Activated CD4-positive, alpha-beta memory T cell treated with anti-CD3 and anti-CD28 coated beads for 36 hours (primary cell): ENCODE data around the gene HPS3. TPM values are rescaled to one million over a fixed set of nuclear protein-coding genes. Genes with fewer than 3 reads are reported as not detected.
"Not testable (repeated sequence)": the region's sequence is repeated elsewhere in the genome, so short reads cannot be mapped to it uniquely, and the experiment has no call there.

Experiments
- CTCF ChIA-PET: fragments of 350-600 bp; sonication (Branson Sonifier 250); formaldehyde crosslinking; loops from one replicate; lab custom pipeline; 2021; ENCODE audit warnings: antibody characterized with exemption, inconsistent platforms; lab: Charles Lee
- POLR2A ChIA-PET: fragments of 350-600 bp; sonication (Branson Sonifier 250); formaldehyde crosslinking; loops from one replicate; lab custom pipeline; 2021; ENCODE audit warnings: antibody characterized with exemption; lab: Charles Lee
- DNase-seq: peaks from one replicate; pipeline ENCODE4 v3.0.0-alpha.2; 2020
- H3K27ac Mint-ChIP-seq: one replicate; pipeline ENCODE4 v1.8.0; 2021; ENCODE audit warnings: mixed read lengths
- H3K27me3 Mint-ChIP-seq: one replicate; pipeline ENCODE4 v1.8.0; 2021; ENCODE audit warnings: mixed read lengths
- H3K36me3 Mint-ChIP-seq: one replicate; pipeline ENCODE4 v1.8.0; 2021; ENCODE audit warnings: mixed read lengths
- H3K4me1 Mint-ChIP-seq: one replicate; pipeline ENCODE4 v1.8.0; 2021; ENCODE audit warnings: low read depth, mixed read lengths
- H3K4me3 Mint-ChIP-seq: one replicate; pipeline ENCODE4 v1.8.0; 2021; ENCODE audit warnings: mild to moderate bottlenecking, mixed read lengths
- H3K9me3 Mint-ChIP-seq: one replicate; pipeline ENCODE4 v1.8.0; 2021; ENCODE audit warnings: mixed read lengths
- intact Hi-C: fragments of 100-400 bp; cut with micrococcal nuclease; formaldehyde crosslinking; loops from one replicate; pipeline ENCODE4 v1.15.1; 2023
- total RNA-seq, 2 experiments: library from RNA; stranded (reverse); gene quantifications; one replicate each; pipeline ENCODE4 v1.2.3, GENCODE V29; 2021

Gene HPS3
- total RNA-seq, 2 experiments from 2014 or later, result 23.0 to 25.2 TPM

DNA sequence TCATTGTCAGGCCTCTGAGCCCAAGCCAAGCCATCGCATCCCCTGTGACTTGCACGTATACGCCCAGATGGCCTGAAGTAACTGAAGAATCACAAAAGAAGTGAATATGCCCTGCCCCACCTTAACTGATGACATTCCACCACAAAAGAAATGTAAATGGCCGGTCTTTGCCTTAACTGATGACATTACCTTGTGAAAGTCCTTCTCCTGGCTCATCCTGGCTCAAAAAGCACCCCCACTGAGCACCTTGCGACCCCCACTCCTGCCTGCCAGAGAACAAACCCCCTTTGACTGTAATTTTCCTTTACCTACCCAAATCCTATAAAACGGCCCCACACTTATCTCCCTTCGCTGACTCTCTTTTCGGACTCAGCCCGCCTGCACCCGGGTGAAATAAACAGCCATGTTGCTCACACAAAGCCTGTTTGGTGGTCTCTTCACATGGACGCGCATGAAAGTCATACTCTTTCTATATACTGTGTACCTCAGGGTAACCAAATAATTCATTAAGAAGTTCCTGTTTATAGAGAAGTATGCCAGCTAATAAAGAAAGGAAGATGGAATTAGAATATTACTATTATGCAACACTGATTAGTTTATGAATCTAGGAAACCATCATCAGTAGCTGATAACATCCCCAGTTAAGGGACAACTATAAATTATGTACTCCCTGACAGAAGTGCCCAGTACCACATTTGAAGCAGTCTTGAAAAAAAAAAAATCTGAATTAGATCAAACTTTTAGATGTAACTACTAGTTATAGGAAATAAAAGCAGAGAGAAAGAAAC is 67.6 kb downstream of the HPS3 start:
- H3K4me3 Mint-ChIP-seq, DNase-seq, H3K4me1 Mint-ChIP-seq, POLR2A ChIA-PET, CTCF ChIA-PET, intact Hi-C loops, H3K9me3 Mint-ChIP-seq, H3K27me3 Mint-ChIP-seq, H3K27ac Mint-ChIP-seq, H3K36me3 Mint-ChIP-seq: not testable (repeated sequence)

DNA sequence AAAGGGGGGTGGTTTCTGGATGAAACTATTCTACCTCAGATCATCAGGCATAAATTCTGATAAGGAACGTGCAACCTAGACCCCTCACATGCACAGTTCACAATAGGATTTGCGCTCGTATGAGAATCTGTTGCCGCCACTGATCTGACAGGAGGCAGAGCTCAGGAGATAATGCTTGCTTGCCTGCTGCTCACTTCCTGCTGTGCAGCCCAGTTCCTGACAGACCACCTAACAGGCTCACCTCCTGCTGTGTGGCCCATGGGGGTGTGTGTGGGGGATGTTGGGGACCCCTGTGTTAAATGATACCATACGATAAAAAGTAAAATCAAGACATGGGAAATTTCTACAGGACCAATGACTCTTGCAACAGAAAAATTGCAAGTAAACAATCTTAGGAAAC is 68.2 kb downstream of the HPS3 start:
- no peak overlapping the region for H3K27ac Mint-ChIP-seq
- H3K27me3 Mint-ChIP-seq, result peaks cover 5% of the 10 kb centered on the region
- no peaks in the 10 kb centered on the region for H3K4me1 Mint-ChIP-seq
- no peak overlapping the region for H3K4me3 Mint-ChIP-seq
- H3K36me3 Mint-ChIP-seq, result no peaks in the 10 kb centered on the region
- ChIA-PET CTCF (no interaction called here), POLR2A (no interaction called here)
- no peak for DNase-seq
- intact Hi-C loops, result no loop called here
- no peaks in the 10 kb centered on the region for H3K9me3 Mint-ChIP-seq

DNA sequence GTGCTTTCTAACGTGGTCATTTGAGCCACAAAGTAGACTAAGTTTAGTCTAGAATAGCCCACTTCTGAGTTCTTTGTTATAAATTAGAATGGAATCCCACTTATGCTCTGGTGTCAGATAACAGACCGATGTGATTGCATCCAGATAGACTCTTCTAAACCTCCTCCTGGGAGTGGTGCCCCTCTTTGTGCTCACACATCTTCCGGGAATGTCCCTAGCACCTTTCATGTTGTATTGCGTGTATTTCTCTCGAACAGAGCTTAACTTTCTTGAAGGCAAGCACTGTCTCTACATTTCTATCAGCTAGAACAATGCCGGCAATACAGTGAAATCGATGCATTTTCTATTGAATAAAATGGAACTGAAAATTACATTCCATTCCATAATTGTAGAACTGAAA is 69.2 kb downstream of the HPS3 start:
- no peak for DNase-seq
- peaks cover 5% of the 10 kb centered on the region for H3K27me3 Mint-ChIP-seq
- H3K9me3 Mint-ChIP-seq, result no peaks in the 10 kb centered on the region
- H3K4me1 Mint-ChIP-seq, result peaks cover under 1% of the 10 kb centered on the region
- intact Hi-C loops, result no loop called here
- no peaks in the 10 kb centered on the region for H3K36me3 Mint-ChIP-seq
- ChIA-PET CTCF (no interaction called here), POLR2A (no interaction called here)
- no peak overlapping the region for H3K4me3 Mint-ChIP-seq
- no peak overlapping the region for H3K27ac Mint-ChIP-seq

DNA sequence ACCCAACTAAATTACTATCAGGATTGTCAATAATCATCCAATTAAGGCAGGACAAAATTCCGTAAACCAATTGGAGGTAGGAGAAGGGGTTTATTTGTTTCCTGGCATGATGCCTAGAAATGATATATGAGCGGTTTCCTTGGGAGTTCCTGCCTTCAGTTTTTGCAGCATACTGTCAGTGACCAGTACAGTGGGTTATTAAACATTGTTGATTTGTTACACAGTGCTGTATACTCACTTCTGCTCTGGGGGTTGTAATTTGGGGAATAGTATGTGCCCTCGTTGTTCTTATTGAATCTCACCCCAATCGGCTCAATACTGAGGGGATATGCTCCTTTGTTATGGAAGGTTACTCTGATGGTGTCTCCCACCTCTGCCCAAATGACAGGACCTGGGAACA is 70.0 kb downstream of the HPS3 start:
- Mint-ChIP-seq H3K4me1 (peaks cover 4% of the 10 kb centered on the region), H3K9me3 (no peaks in the 10 kb centered on the region), H3K27me3 (peaks cover 8% of the 10 kb centered on the region), H3K4me3 (no peak overlapping the region), H3K27ac (no peak overlapping the region), H3K36me3 (no peaks in the 10 kb centered on the region)
- ChIA-PET CTCF (no interaction called here), POLR2A (no interaction called here)
- intact Hi-C loops, result no loop called here
- DNase-seq, result no peak

DNA sequence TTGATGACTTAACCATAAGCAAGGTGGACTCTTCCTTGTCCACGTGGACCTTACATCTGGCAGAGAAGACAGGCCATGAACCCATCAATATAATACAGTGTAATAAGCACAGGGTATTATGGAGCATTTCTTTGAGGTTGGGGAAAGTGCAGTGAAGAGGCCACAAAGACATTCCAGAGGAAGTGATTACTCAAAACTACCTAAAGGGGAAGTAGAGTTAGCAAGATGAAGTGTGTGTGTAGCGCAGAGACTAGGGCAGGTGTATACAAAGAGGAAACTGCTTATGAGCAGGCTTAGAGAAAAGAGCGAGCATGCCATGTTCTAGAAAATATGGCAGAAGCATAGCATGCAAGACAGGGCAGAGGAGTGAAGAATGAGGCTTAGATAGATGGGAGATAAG is 74.3 kb downstream of the HPS3 start:
- no peak overlapping the region for H3K27ac Mint-ChIP-seq
- intact Hi-C loops, result no loop called here
- no peaks in the 10 kb centered on the region for H3K9me3 Mint-ChIP-seq
- no peak for DNase-seq
- H3K36me3 Mint-ChIP-seq, result no peaks in the 10 kb centered on the region
- peaks cover 4% of the 10 kb centered on the region for H3K4me1 Mint-ChIP-seq
- H3K4me3 Mint-ChIP-seq, result no peak overlapping the region
- POLR2A ChIA-PET, result no interaction called here
- peaks cover 8% of the 10 kb centered on the region for H3K27me3 Mint-ChIP-seq
- CTCF ChIA-PET, result no interaction called here

DNA sequence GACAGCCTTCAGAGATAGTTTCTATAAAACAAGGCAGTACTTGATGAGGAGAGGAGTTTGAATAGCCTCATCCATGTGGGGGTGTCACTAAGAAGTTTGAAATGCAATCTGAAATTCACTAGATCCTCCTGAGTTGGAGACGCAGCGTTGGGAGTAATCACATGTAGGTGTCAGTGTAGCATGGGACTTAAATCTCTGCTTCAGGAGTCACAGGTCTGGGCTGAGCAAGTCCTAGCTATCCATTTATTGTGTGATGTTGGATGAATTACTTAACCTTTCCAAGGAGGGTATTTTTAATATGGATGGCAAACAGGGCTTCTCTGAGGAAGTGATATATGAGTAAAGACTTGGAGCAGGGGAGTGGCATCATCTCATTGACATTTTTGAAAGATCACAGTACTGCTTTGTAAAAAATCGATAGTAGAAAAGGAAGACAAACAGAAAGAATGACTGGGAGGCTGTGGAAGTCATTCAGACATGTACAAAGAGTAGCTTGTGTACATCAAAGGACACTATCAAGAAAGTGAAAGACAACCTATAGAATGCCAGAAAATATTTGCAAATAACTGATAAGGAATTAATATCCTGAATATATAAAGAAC is 75.1 kb downstream of the HPS3 start:
- no peak for DNase-seq
- Mint-ChIP-seq H3K4me1 (peaks cover 4% of the 10 kb centered on the region), H3K4me3 (no peak overlapping the region), H3K9me3 (no peaks in the 10 kb centered on the region), H3K27me3 (peaks cover 8% of the 10 kb centered on the region), H3K27ac (no peak overlapping the region), H3K36me3 (no peaks in the 10 kb centered on the region)
- POLR2A ChIA-PET, result no interaction called here
- intact Hi-C loops, result no loop called here
- CTCF ChIA-PET, result no interaction called here

DNA sequence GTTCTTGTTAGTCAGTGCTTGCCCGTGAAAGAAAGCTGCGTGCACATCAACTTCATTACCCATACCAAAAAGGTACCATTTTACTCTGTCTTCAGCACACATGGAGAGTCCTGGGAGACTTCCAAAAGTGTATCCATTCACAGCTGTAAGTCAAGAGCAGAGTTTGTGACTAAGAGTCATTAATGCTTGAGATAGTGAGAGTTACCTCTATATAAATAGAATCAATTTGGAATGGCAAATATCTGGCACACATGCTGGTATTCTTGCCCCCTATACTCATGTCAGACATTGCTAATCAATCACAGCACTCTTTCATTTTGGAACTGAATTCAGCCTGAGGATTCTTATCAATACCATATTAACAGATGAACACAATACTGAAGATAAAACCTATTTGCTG is 78.0 kb downstream of the HPS3 start:
- peaks cover 4% of the 10 kb centered on the region for H3K4me1 Mint-ChIP-seq
- H3K27ac Mint-ChIP-seq, result no peak overlapping the region
- H3K36me3 Mint-ChIP-seq, result no peaks in the 10 kb centered on the region
- H3K4me3 Mint-ChIP-seq, result no peak overlapping the region
- no peaks in the 10 kb centered on the region for H3K9me3 Mint-ChIP-seq
- peaks cover 11% of the 10 kb centered on the region for H3K27me3 Mint-ChIP-seq
- ChIA-PET POLR2A (no interaction called here), CTCF (no interaction called here)
- intact Hi-C loops, result no loop called here
- no peak for DNase-seq

DNA sequence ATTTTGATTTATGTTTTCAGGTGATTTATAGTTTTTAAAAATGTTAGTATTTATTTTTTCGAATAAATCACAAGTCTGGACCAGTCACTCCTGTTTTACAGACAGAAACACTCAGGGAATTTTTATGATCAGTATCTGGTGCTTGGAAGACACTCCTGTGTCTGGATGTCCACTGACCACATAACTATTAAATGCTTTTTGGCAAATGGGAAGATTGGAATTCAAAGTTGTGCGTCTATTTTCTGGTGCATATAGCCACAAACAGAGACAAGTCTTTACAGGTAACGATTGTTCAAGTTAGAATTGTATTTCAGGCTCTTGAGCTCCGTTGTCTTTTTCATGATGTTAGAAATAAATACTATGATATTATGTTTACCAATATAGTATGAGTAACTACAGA is 80.0 kb downstream of the HPS3 start:
- peaks cover 8% of the 10 kb centered on the region for H3K27me3 Mint-ChIP-seq
- CTCF ChIA-PET, result no interaction called here
- intact Hi-C loops, result no loop called here
- no peaks in the 10 kb centered on the region for H3K4me1 Mint-ChIP-seq
- H3K4me3 Mint-ChIP-seq, result no peak overlapping the region
- no peak for DNase-seq
- POLR2A ChIA-PET, result no interaction called here
- H3K27ac Mint-ChIP-seq, result no peak overlapping the region
- no peaks in the 10 kb centered on the region for H3K9me3 Mint-ChIP-seq
- H3K36me3 Mint-ChIP-seq, result no peaks in the 10 kb centered on the region

DNA sequence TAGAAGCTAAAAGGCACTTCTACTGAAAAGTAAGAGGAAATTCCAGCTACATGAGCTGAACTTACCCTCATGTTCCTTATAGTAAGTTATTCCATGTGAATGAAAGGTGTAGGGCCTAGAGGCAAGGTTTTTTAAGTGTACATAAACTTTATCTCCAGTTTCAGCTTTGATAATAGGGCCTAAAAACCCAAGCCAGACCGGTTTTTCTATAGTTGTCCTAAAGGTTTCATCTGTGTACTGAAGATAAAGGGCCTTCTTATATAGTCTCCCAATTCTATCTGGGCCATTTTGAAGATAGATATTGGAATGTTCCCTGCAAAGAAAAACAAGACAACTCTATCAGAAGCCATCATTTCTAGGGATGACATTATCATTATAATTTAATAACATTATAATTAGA is 82.9 kb downstream of the HPS3 start:
- no peaks in the 10 kb centered on the region for H3K4me1 Mint-ChIP-seq
- CTCF ChIA-PET, result interaction anchor here (0.6 to 1.0 kb wide), 3 partner anchors 9 to 253 kb away, joined by 3 read pairs; no protein-coding TSS in a partner anchor
- no peak for DNase-seq
- H3K4me3 Mint-ChIP-seq, result no peak overlapping the region
- no peaks in the 10 kb centered on the region for H3K9me3 Mint-ChIP-seq
- peaks cover 3% of the 10 kb centered on the region for H3K27me3 Mint-ChIP-seq
- no peak overlapping the region for H3K27ac Mint-ChIP-seq
- H3K36me3 Mint-ChIP-seq, result no peaks in the 10 kb centered on the region
- POLR2A ChIA-PET, result no interaction called here
- intact Hi-C loops, result no loop called here

DNA sequence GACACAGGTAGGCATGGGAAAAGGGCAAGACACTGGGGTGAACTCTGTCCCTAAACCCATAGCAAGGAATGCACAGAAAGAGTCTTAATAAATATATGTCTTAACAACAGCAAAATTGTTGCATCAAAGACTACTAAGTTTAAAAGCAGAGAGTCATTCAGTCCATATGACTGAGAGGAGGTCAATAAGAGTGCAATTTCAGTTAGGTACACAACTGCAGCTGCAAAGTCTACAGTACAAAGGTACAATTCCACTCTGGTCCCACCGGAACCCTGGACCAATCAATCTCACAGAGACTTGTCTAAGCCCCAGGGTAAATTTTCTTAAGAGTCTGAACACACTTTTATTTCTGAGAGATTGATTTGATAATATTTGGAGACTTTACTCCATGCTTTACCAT is 85.3 kb downstream of the HPS3 start:
- no peaks in the 10 kb centered on the region for H3K36me3 Mint-ChIP-seq
- intact Hi-C loops, result no loop called here
- no peak overlapping the region for H3K27ac Mint-ChIP-seq
- no peaks in the 10 kb centered on the region for H3K9me3 Mint-ChIP-seq
- H3K27me3 Mint-ChIP-seq, result peaks cover 3% of the 10 kb centered on the region
- H3K4me3 Mint-ChIP-seq, result no peak overlapping the region
- CTCF ChIA-PET, result no interaction called here
- no peak for DNase-seq
- H3K4me1 Mint-ChIP-seq, result no peaks in the 10 kb centered on the region
- POLR2A ChIA-PET, result no interaction called here

DNA sequence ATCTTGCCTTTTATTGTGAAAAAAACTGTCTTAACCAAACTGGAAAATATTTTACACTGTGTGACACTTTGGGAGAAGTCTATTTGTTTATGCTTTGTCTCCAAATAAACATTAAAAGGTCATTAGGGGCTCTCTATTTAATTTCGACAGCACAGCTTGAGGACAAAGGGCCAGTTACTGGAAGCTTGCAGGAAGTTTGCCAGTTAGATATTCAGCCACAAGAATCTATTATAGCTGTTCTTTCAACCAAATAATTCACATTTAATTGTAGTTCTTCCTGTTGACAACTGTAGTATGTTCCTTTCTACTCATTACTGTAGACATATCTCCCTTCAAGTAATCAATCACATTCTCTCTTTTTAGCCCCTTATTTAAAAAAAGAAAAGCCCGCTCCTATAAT is 86.1 kb downstream of the HPS3 start:
- no peak overlapping the region for H3K4me3 Mint-ChIP-seq

DNA sequence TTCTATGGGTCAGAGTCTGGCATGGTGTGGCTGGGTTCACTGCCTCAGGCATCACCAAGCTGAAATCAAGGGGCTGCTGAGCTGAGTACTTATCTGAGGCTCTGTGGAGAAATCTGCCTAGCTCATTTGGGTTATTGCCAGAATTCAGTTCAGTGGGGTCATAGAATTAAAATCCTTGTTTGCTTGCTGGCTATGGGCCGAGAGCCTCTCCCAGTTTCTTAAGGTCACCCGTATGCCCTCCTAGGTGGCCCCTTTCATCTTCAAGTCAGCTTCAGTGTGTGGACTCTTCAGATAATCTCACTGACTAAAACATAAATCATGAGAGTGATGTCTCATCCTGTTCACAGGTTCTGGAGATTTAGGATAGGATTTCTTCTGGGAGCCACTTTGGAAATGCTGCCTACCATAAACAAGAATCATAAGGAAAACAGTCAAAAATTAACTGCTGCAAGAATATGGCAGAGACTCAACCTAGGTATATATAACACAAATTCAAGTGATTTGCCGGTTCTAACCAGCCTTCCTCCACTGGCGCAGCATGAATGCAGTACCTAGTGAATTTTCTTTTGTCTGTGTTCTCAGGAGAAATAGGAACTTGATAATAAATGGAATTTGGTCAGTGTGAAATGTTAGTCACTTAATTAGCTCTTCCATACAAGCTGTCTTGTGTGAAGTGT is 86.9 kb downstream of the HPS3 start:
- Mint-ChIP-seq H3K27me3 (no peaks in the 10 kb centered on the region), H3K36me3 (no peaks in the 10 kb centered on the region), H3K4me3 (no peak overlapping the region), H3K9me3 (no peaks in the 10 kb centered on the region), H3K27ac (no peak overlapping the region), H3K4me1 (no peaks in the 10 kb centered on the region)
- CTCF ChIA-PET, result no interaction called here
- POLR2A ChIA-PET, result no interaction called here
- no peak for DNase-seq
- intact Hi-C loops, result no loop called here

More for the DNA sequence above, 86.1 kb downstream of the HPS3 start:
- H3K36me3 Mint-ChIP-seq, result no peaks in the 10 kb centered on the region
- no peaks in the 10 kb centered on the region for H3K9me3 Mint-ChIP-seq
- intact Hi-C loops, result no loop called here
- no peaks in the 10 kb centered on the region for H3K4me1 Mint-ChIP-seq
- H3K27ac Mint-ChIP-seq, result no peak overlapping the region
- DNase-seq, result no peak
- H3K27me3 Mint-ChIP-seq, result peaks cover 3% of the 10 kb centered on the region
- CTCF ChIA-PET, result no interaction called here
- POLR2A ChIA-PET, result no interaction called here
